Loucy (cell line): Measurements from ENCODE around the gene UBN1.

Source experiments
- EZH2phosphoT487 ChIP-seq: fragments of 200-600 bp; IDR thresholded peaks from 2 replicates; pipeline ENCODE4 v1.6.1; 2018; ENCODE audit warnings: antibody characterized with exemption, mild to moderate bottlenecking, moderate library complexity, borderline replicate concordance
- TF ChIP-seq, protein P1 (sequence below): fragments of 200-600 bp; sonication (generic); conservative IDR thresholded peaks from 2 replicates; pipeline ENCODE4 v1.5.1; 2014; ENCODE audit warnings: mild to moderate bottlenecking, antibody characterized with exemption, low read length

DNA sequence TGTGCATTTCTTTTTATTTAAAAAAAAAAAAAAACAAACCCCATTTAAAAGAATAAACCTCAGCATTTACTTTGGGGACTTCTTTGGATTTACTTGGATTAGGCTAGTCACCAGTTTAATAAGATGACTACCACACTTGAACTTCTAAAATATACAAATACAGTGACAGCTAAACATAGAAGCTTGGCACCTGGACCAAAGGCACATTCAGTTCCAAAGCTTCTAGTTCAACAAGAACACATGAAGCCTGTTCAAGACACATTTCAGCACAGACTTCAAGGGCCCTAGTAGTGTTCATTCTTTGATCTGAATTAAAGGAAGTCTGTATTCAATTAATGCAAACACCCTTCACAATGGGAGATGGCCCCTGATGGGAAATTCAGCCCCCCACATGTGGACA, 33.2 kb upstream of the UBN1 start:
- TF ChIP-seq, protein P1, sequence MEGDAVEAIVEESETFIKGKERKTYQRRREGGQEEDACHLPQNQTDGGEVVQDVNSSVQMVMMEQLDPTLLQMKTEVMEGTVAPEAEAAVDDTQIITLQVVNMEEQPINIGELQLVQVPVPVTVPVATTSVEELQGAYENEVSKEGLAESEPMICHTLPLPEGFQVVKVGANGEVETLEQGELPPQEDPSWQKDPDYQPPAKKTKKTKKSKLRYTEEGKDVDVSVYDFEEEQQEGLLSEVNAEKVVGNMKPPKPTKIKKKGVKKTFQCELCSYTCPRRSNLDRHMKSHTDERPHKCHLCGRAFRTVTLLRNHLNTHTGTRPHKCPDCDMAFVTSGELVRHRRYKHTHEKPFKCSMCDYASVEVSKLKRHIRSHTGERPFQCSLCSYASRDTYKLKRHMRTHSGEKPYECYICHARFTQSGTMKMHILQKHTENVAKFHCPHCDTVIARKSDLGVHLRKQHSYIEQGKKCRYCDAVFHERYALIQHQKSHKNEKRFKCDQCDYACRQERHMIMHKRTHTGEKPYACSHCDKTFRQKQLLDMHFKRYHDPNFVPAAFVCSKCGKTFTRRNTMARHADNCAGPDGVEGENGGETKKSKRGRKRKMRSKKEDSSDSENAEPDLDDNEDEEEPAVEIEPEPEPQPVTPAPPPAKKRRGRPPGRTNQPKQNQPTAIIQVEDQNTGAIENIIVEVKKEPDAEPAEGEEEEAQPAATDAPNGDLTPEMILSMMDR: no peak
- TF ChIP-seq EZH2phosphoT487: no peak
